Measurements from ENCODE around the gene SORL1-AS1.
A peak's percentile ranks its signal among the peaks of the same experiment; 100 is the strongest.

SORL1-AS1 gene

GRCh38 chr11:121452609-121453150 lies at the start of gene SORL1-AS1:
SORL1-AS1 (minus strand) TSS chr11:121452967.
- H3K4me3 ChIP-seq (ENCODE audit: low read length): peak within 1 kb of the TSS; percentile 67
- TF ChIP-seq, protein P1, sequence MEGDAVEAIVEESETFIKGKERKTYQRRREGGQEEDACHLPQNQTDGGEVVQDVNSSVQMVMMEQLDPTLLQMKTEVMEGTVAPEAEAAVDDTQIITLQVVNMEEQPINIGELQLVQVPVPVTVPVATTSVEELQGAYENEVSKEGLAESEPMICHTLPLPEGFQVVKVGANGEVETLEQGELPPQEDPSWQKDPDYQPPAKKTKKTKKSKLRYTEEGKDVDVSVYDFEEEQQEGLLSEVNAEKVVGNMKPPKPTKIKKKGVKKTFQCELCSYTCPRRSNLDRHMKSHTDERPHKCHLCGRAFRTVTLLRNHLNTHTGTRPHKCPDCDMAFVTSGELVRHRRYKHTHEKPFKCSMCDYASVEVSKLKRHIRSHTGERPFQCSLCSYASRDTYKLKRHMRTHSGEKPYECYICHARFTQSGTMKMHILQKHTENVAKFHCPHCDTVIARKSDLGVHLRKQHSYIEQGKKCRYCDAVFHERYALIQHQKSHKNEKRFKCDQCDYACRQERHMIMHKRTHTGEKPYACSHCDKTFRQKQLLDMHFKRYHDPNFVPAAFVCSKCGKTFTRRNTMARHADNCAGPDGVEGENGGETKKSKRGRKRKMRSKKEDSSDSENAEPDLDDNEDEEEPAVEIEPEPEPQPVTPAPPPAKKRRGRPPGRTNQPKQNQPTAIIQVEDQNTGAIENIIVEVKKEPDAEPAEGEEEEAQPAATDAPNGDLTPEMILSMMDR (IDR thresholded peaks at IDR 0.05; ENCODE audit: insufficient read depth, low read depth, low read length, missing control alignments): no peak
- DNase-seq (ENCODE audit: low read depth): peak; percentile 39

DNA sequence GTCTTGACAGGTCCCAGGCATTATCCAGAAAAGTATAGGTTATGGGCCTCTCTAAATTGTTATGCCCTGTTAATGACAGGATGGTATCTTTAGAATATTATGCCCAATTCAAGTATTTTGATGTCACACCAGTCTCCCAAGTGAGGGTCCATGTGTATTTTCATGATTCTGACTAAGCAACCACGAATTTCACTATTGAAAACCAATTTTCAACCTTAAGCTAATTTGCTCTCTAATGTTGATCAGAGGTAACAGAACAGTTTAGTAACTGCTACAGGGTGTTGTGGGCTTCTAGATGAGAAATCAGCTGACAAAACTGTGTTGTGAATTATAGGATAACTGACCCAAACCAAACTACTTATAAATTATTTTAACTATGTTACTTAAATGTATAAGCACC lies 48.0 kb upstream of the SORL1-AS1 start:
- DNase-seq (ENCODE audit: low read depth): no peak
- no peak overlapping the region for H3K4me3 ChIP-seq (ENCODE audit: low read length)
- TF ChIP-seq, protein P1 (IDR thresholded peaks at IDR 0.05; ENCODE audit: insufficient read depth, low read depth, low read length, missing control alignments): no peak

GRCh38 chr11:121500275-121500674 lies 47.5 kb upstream of the SORL1-AS1 start:
- no peak for DNase-seq (ENCODE audit: low read depth)
- H3K4me3 ChIP-seq (ENCODE audit: low read length): no peak overlapping the region
- TF ChIP-seq, protein P1 (IDR thresholded peaks at IDR 0.05; ENCODE audit: insufficient read depth, low read depth, low read length, missing control alignments): no peak

- no peak for DNase-seq (ENCODE audit: low read depth)
- no peak overlapping the region for H3K4me3 ChIP-seq (ENCODE audit: low read length)
- TF ChIP-seq, protein P1 (IDR thresholded peaks at IDR 0.05; ENCODE audit: insufficient read depth, low read depth, low read length, missing control alignments): no peak
Observed at GRCh38 chr11:121499405-121499804, 46.6 kb upstream of the SORL1-AS1 start.

DNA sequence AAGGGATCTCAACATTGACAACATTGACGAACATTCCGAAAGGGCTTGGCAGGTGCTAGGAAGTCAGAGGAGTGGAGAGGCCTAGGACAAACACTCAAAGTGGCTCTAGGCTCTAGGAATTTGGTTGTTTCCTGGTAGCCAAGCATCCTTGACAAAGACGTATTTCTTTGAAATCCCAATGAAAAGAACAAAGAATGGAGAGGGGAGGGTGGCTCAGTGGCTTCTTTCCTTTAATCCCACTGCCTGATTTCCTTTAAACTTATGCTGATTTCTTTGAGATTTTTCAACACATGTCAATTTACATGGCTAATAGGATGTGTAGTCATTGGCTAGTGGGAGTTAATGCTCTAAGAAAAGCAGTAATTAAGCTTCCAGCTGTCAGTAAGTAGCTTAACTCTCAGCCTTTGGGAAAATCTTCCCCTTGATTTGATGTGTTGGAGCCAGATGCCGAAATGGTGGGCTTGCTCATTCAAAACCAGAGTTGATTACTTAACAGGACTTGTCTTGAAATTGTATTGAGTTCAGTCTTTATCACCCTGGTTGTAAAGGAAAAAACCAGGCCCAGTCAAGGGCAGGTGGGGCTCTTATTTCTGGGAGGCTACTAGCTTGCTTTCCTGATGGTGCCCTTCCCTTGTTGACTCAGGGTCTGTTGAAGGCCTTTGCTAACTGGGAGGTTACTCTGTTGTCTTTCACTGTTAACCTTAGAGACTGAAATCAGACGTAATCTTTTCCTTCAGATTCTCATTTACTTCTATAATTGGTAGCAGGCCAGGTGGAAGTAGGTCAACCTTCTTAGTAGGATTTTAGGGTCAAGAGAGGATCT lies 44.6 kb upstream of the SORL1-AS1 start:
- no peak for DNase-seq (ENCODE audit: low read depth)
- no peak overlapping the region for H3K4me3 ChIP-seq (ENCODE audit: low read length)
- TF ChIP-seq, protein P1 (IDR thresholded peaks at IDR 0.05; ENCODE audit: insufficient read depth, low read depth, low read length, missing control alignments): no peak

GRCh38 chr11:121494355-121495099 lies 41.8 kb upstream of the SORL1-AS1 start:
- H3K4me3 ChIP-seq (ENCODE audit: low read length): no peak overlapping the region
- DNase-seq (ENCODE audit: low read depth): peak; percentile 34
- TF ChIP-seq, protein P1 (IDR thresholded peaks at IDR 0.05; ENCODE audit: insufficient read depth, low read depth, low read length, missing control alignments): no peak

Data from epithelial cell of esophagus (primary cell).